Right kidney (tissue), 9 donors: ENCODE data around the gene MAN2A2.

Experiments used
- DNase-seq: peaks from one replicate; pipeline ENCODE4 v3.0.0-alpha.2; 2016
- long read RNA-seq, 8 donors: transcript quantifications; one replicate each; lab custom pipeline, GENCODE V29; 2026

Gene MAN2A2
- long read RNA-seq, donor 1, partial matches to known transcripts: 0 of 3 reads
- long read RNA-seq, donor 1, other reads (novel, unspliced or antisense): 0 of 3 reads
- long read RNA-seq, donor 2, full-length matches to known transcripts: 3 of 3 reads
- long read RNA-seq, donor 2, partial matches to known transcripts: 0 of 3 reads
- long read RNA-seq, donor 2, other reads (novel, unspliced or antisense): 0 of 3 reads
- long read RNA-seq, donor 3, partial matches to known transcripts: 0 of 2 reads
- long read RNA-seq, donor 3, other reads (novel, unspliced or antisense): 0 of 2 reads
- long read RNA-seq, donor 4: 0 reads
- long read RNA-seq, donor 5: 0 reads
- long read RNA-seq, donor 6, partial matches to known transcripts: 0 of 2 reads
- long read RNA-seq, donor 6, other reads (novel, unspliced or antisense): 0 of 2 reads
- long read RNA-seq, donor 7: 0 reads
- long read RNA-seq, donor 8, partial matches to known transcripts: 0 of 1 reads
- long read RNA-seq, donor 8, other reads (novel, unspliced or antisense): 0 of 1 reads

GRCh38 chr15:90902840-90903732, at the start of gene MAN2A2:
Gene MAN2A2 (plus strand): TSS chr15:90903302. CDS start chr15:90904208, 906 bp downstream.
- DNase-seq: peak; percentile 83

- DNase-seq: no peak
Measured at GRCh38 chr15:90855139-90855538, 48.0 kb upstream of the MAN2A2 start.

GRCh38 chr15:90857337-90857736, 45.8 kb upstream of the MAN2A2 start:
- DNase-seq: no peak

GRCh38 chr15:90857883-90858443, 45.1 kb upstream of the MAN2A2 start:
- DNase-seq: no peak

GRCh38 chr15:90859234-90860131, 43.6 kb upstream of the MAN2A2 start:
- DNase-seq: no peak

- no peak for DNase-seq
Measured at GRCh38 chr15:90860450-90860849, 42.7 kb upstream of the MAN2A2 start.

- DNase-seq: no peak
Measured at GRCh38 chr15:90860942-90861675, 42.0 kb upstream of the MAN2A2 start.

GRCh38 chr15:90862487-90862886, 40.6 kb upstream of the MAN2A2 start:
- DNase-seq: no peak

- DNase-seq: no peak
Measured at GRCh38 chr15:90862964-90863778, 39.9 kb upstream of the MAN2A2 start.

- no peak for DNase-seq
Measured at GRCh38 chr15:90863987-90864386, 39.1 kb upstream of the MAN2A2 start.

- no peak for DNase-seq
Measured at GRCh38 chr15:90864507-90864906, 38.6 kb upstream of the MAN2A2 start.

- DNase-seq: no peak
Measured at GRCh38 chr15:90865702-90866101, 37.4 kb upstream of the MAN2A2 start.

GRCh38 chr15:90866161-90866715, 36.9 kb upstream of the MAN2A2 start:
- DNase-seq: no peak

GRCh38 chr15:90866800-90867199, 36.3 kb upstream of the MAN2A2 start:
- no peak for DNase-seq

GRCh38 chr15:90868261-90868689, 34.8 kb upstream of the MAN2A2 start, which contains the start of gene FURIN:
Gene FURIN (plus strand): TSS chr15:90868588. CDS start chr15:90875741, 7,153 bp downstream.
- DNase-seq: no peak

GRCh38 chr15:90869140-90869541, 34.0 kb upstream of the MAN2A2 start:
- DNase-seq: no peak

GRCh38 chr15:90869601-90870353, 33.3 kb upstream of the MAN2A2 start:
- DNase-seq: peak; percentile 32

- no peak for DNase-seq
Measured at GRCh38 chr15:90870354-90871138, 32.6 kb upstream of the MAN2A2 start.
